GM10847 (cell line): Measurements from ENCODE around the gene ZNF680.

Experiments used
- POLR2A ChIP-seq: IDR thresholded peaks from 2 replicates; pipeline ENCODE4 v1.6.1; 2011; ENCODE audit not compliant: insufficient read length; ENCODE audit errors: extremely low read depth

Gene ZNF680

GRCh38 chr7:64494912-64495461 lies 67.9 kb downstream of the ZNF680 start:
- TF ChIP-seq POLR2A: no peak

- no peak for TF ChIP-seq POLR2A
Measured at GRCh38 chr7:64485623-64486022, 77.2 kb downstream of the ZNF680 start.
